Brain microvascular endothelial cell (primary cell): ENCODE results near the gene OR10A6.

Experiments used
- DNase-seq: peaks from one replicate; pipeline ENCODE4 v3.0.0-alpha.2; 2020
- H3K27ac ChIP-seq: fragments of 250-450 bp; sonication (Bioruptor Pico); 2 replicates; pipeline ENCODE4 v1.5.1; 2020; ENCODE audit warnings: mild to moderate bottlenecking, moderate library complexity
- H3K27me3 ChIP-seq: fragments of 250-450 bp; sonication (Bioruptor Pico); replicated peaks from 2 replicates; pipeline ENCODE4 v1.5.1; 2020; ENCODE audit warnings: mild to moderate bottlenecking
- H3K36me3 ChIP-seq: fragments of 250-450 bp; sonication (Bioruptor Pico); replicated peaks from 2 replicates; pipeline ENCODE4 v1.5.1; 2020; ENCODE audit warnings: mild to moderate bottlenecking
- H3K4me3 ChIP-seq: 2 replicates; pipeline ENCODE4 v1.5.1; 2011; ENCODE audit warnings: low read depth, mild to moderate bottlenecking, control low read depth, low read length, moderate library complexity
- in situ Hi-C: cut with HindIII; loops from 2 replicates; pipeline ENCODE4 v1.10.0; 2017; ENCODE audit warnings: low sequenced_read_pairs, low pct_ligation_motif_present
- TF ChIP-seq, protein P1 (sequence below): IDR thresholded peaks from 2 replicates; pipeline ENCODE4 v1.5.1; 2011; ENCODE audit warnings: low read depth, mild to moderate bottlenecking, moderate library complexity, low read length, control low read depth, inconsistent platforms; ENCODE audit errors: missing control alignments

The OR10A6 gene

DNA sequence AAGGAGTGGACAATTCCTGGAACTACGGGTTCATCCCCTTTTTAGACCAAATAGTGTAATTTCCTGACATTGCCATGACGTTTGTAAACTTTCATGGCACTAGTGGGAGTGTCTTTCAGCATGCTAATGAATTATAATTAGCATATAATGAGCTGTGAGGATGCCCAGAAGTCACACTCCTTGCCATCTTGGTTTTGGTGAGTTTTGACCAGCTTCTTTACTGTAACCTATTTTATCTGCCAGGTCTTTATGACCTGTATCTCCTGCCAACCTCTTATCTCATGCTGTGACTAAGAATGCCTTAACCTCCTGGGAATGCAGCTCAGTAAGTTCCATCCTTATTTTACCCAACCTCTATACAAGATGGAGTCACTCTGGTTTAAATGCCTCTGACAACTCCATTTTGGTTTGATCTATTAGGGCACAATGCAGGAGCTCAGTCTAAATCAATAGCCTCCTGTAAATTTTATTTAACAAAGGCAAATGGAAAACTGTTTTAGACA, 20.7 kb downstream of the OR10A6 start:
- Histone ChIP-seq H3K27me3 (no peaks in the 10 kb centered on the region), H3K27ac (no peak overlapping the region), H3K36me3 (no peaks in the 10 kb centered on the region), H3K4me3 (no peak overlapping the region)
- TF ChIP-seq, protein P1, sequence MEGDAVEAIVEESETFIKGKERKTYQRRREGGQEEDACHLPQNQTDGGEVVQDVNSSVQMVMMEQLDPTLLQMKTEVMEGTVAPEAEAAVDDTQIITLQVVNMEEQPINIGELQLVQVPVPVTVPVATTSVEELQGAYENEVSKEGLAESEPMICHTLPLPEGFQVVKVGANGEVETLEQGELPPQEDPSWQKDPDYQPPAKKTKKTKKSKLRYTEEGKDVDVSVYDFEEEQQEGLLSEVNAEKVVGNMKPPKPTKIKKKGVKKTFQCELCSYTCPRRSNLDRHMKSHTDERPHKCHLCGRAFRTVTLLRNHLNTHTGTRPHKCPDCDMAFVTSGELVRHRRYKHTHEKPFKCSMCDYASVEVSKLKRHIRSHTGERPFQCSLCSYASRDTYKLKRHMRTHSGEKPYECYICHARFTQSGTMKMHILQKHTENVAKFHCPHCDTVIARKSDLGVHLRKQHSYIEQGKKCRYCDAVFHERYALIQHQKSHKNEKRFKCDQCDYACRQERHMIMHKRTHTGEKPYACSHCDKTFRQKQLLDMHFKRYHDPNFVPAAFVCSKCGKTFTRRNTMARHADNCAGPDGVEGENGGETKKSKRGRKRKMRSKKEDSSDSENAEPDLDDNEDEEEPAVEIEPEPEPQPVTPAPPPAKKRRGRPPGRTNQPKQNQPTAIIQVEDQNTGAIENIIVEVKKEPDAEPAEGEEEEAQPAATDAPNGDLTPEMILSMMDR, result no peak
- DNase-seq, result no peak
- in situ Hi-C loops, result no loop called here

DNA sequence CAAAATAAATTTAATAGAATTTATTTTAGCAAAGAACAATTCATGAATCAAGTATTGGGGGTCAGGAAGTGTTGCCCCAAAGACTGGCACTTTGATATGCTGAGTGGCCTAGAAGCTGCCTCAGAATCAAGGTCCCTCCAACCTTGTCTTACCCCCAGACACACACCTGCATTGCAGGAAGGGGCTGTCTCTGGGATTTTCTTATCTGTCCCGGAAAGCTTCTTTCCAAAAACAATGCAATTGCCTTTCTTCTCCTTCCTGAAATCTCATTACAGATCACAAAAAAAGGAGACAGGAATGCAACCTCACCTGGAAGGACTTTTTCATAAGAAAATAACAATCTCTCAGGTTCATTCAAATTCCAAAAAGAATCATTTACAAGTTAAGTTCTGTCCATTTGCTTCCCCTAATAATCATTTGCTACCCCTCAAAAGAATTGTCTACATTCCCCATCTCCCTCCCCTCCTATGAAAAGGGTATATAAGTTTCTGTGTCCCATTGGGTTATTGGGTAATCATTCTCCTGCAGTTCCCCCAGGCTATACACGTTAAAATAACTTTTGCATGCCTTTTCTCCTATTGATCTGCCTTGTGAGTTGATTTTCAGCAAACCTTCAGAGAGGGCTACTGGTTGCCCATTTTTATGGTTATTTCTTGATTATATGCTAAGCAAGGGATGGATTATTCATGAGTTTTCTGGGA, 21.3 kb downstream of the OR10A6 start:
- Histone ChIP-seq H3K36me3 (no peaks in the 10 kb centered on the region), H3K27me3 (no peaks in the 10 kb centered on the region), H3K4me3 (no peak overlapping the region), H3K27ac (no peak overlapping the region)
- TF ChIP-seq, protein P1, result no peak
- DNase-seq, result no peak
- in situ Hi-C loops, result no loop called here

GRCh38 chr11:7907121-7907520, 23.9 kb downstream of the OR10A6 start:
- DNase-seq, result no peak
- TF ChIP-seq, protein P1, result no peak
- no peak overlapping the region for H3K4me3 ChIP-seq
- in situ Hi-C loops, result no loop called here
- H3K27me3 ChIP-seq, result no peaks in the 10 kb centered on the region
- H3K36me3 ChIP-seq, result no peaks in the 10 kb centered on the region
- H3K27ac ChIP-seq, result no peak overlapping the region

GRCh38 chr11:7906481-7906880, 24.6 kb downstream of the OR10A6 start:
- DNase-seq, result no peak
- H3K27me3 ChIP-seq, result no peaks in the 10 kb centered on the region
- TF ChIP-seq, protein P1, result no peak
- no peak overlapping the region for H3K4me3 ChIP-seq
- no peak overlapping the region for H3K27ac ChIP-seq
- H3K36me3 ChIP-seq, result no peaks in the 10 kb centered on the region
- in situ Hi-C loops, result no loop called here

DNA sequence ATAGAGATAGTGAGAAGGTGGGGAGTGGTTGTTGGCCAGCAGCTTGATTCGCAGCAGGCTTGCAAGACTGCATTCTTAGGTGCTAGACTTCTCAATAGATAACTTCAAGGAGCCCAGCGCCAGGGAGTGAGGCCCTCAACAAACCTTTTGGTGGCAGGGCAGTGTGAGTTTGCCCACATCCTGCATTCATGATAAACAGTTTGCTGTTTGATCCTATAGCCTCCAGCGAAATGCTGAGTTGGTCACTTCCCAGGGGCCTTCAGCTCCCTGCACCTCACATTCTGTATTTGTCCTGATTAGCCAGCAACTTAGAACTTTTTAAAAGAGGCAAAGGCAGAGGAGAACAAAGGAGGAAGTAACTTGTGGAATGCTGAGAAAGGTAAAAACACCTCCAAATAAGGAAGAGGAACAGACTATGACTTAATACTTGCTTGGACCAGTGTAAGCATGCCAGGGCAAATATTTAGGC, 25.1 kb downstream of the OR10A6 start:
- Histone ChIP-seq H3K27ac (no peak overlapping the region), H3K27me3 (no peaks in the 10 kb centered on the region), H3K4me3 (no peak overlapping the region), H3K36me3 (no peaks in the 10 kb centered on the region)
- TF ChIP-seq, protein P1, result no peak
- DNase-seq, result no peak
- in situ Hi-C loops, result no loop called here

GRCh38 chr11:7905549-7905948, 25.5 kb downstream of the OR10A6 start:
- Histone ChIP-seq H3K4me3 (no peak overlapping the region), H3K27me3 (no peaks in the 10 kb centered on the region), H3K36me3 (no peaks in the 10 kb centered on the region), H3K27ac (no peak overlapping the region)
- in situ Hi-C loops, result no loop called here
- no peak for DNase-seq
- TF ChIP-seq, protein P1, result no peak
